Spleen (tissue), 13 donors: Measurements from ENCODE around the gene ZNF644. TPM values are rescaled to one million over a fixed set of nuclear protein-coding genes. Genes with fewer than 3 reads are reported as not detected.
"Not testable (repeated sequence)": the region's sequence is repeated elsewhere in the genome, so short reads cannot be mapped to it uniquely, and the experiment has no call there.

Source experiments
- DNase-seq: peaks from one replicate; pipeline ENCODE4 v3.0.0-alpha.2; 2020
- H3K27ac ChIP-seq, 8 donors: fragments of 200-600 bp; sonication (generic) in 7 of 8; 1 replicate in 4 of 8; 2 replicates in 4 of 8; pipeline versions ENCODE4 v1.5.0 to v1.8.0; 2016 to 2021; ENCODE audit warnings: inconsistent platforms in 4 of 8, mild to moderate bottlenecking in 4 of 8, moderate library complexity in 1 of 8
- H3K27me3 ChIP-seq, 7 donors: fragments of 200-600 bp; sonication (generic) in 6 of 7; replicated peaks in 1 of 7; 1 replicate in 4 of 7; 2 replicates in 3 of 7; pipeline versions ENCODE4 v1.5.0 to v1.8.0; 2016 to 2021; ENCODE audit warnings: inconsistent platforms in 3 of 7, mild to moderate bottlenecking in 1 of 7
- H3K36me3 ChIP-seq, 6 donors: fragments of 200-600 bp; sonication (generic) in 5 of 6; 1 replicate in 4 of 6; 2 replicates in 2 of 6; pipeline versions ENCODE4 v1.5.0 to v1.8.0; 2016 to 2021; ENCODE audit warnings: inconsistent platforms in 2 of 6
- H3K4me1 ChIP-seq, 6 donors: fragments of 200-600 bp; sonication (generic) in 5 of 6; 1 replicate in 3 of 6; 2 replicates in 3 of 6; pipeline versions ENCODE4 v1.5.0 to v1.8.0; 2016 to 2021; ENCODE audit warnings: inconsistent platforms in 3 of 6
- H3K4me3 ChIP-seq, 8 donors: fragments of 200-600 bp; sonication (generic) in 7 of 8; 1 replicate in 4 of 8; 2 replicates in 4 of 8; pipeline versions ENCODE4 v1.5.0 to v1.8.0; 2016 to 2021; ENCODE audit warnings: inconsistent platforms in 4 of 8, mild to moderate bottlenecking in 4 of 8, moderate library complexity in 2 of 8
- H3K9me3 ChIP-seq, 8 donors: fragments of 200-600 bp; sonication (generic) in 7 of 8; 1 replicate in 4 of 8; 2 replicates in 4 of 8; pipeline versions ENCODE4 v1.5.0 to v1.8.0; 2016 to 2021; ENCODE audit warnings: inconsistent platforms in 4 of 8
- POLR2A ChIP-seq, 3 donors: fragments of 450-650 bp; IDR thresholded peaks; one replicate each; pipeline ENCODE4 v1.5.1; 2017; ENCODE audit warnings: antibody characterized with exemption in 3 of 3, mild to moderate bottlenecking in 1 of 3
- POLR2AphosphoS5 ChIP-seq, 3 donors: sonication (generic); formaldehyde crosslinking; IDR thresholded peaks; one replicate each; pipeline ENCODE4 v1.5.1; 2017; ENCODE audit warnings: antibody characterized with exemption in 3 of 3
- WGBS, 5 donors: extraction: QIAGEN DNeasy Blood & Tissue Kit in 3 of 5; methylation state at CpG; one replicate each; pipeline versions ENCODE4 v1.1.5 to v1.1.7; 2013 to 2018; 5-methylcytosine and 5-hydroxymethylcytosine counted together
- intact Hi-C: fragments of 100-400 bp; cut with DNase I; formaldehyde crosslinking; loops from one replicate; pipeline ENCODE4 v1.15.0; 2023; ENCODE audit warnings: low total_unique reads
- long read RNA-seq, 2 donors: transcript quantifications; one replicate each; lab custom pipeline, GENCODE V29; 2026
- polyA plus RNA-seq, 3 donors: library from polyadenylated mRNA; stranded (reverse); fragments of 200-250 nt; gene quantifications; one replicate each; pipeline ENCODE4 v1.2.1, GENCODE V29; 2013
- total RNA-seq, 7 donors: library from RNA; depleted of rRNA in 3 of 7; stranded (reverse); fragments of >200 nt in 3 of 7; fragmentation: NEBNext Ultra II Directional in 4 of 7; extraction: Animal tissue kit (Norgen Biotek cat#: 25700) in 4 of 7; gene quantifications; one replicate each; pipeline versions ENCODE4 v1.1.0 to v1.2.1, GENCODE V29; 2016 to 2021
- TF ChIP-seq, protein P1 (sequence below), 11 experiments: fragments of 200-600 bp in 7 of 11; fragments of 450-650 bp in 4 of 11; sonication (generic) in 4 of 11; IDR thresholded peaks in 8 of 11; conservative IDR thresholded peaks in 3 of 11; 1 replicate in 7 of 11; 2 replicates in 4 of 11; pipeline versions ENCODE4 v1.4.0 to v1.8.0; 2016 to 2021; ENCODE audit warnings: antibody characterized with exemption in 11 of 11, inconsistent platforms in 4 of 11, mild to moderate bottlenecking in 1 of 11
- donor health status: healthy with polysubstance abuse.
- donor health status: DM: no; HTN: no; CAD: no; lungs with moderate emphysema.
- donor health status: DM: no; HTN: no; CAD: no.
- donor health status: Bipolar disorder and iron deficiency.
- donor health status: healthy.
- donor health status: DM: no; HTN: no; CAD: no.
- donor health status: DM: yes; HTN: yes; CAD: no.

Gene ZNF644
- total RNA-seq (10 to 100 TPM; 55.0 to 89.6 (median 83.1) TPM), polyA plus RNA-seq (10 to 100 TPM; 21.6 to 25.2 (median 22.4) TPM)
- long read RNA-seq, donor 1, transcript ZNF644-203 (4 exons, 1,253 nt), result minor isoform, 6 of 18 reads
- long read RNA-seq, donor 1, transcript ZNF644-211 (3 exons, 514 nt), result major isoform, 12 of 18 reads
- long read RNA-seq, donor 1, partial matches to known transcripts, result 0 of 18 reads
- long read RNA-seq, donor 1, other reads (novel, unspliced or antisense), result 0 of 18 reads
- long read RNA-seq, donor 2, partial matches to known transcripts, result 0 of 3 reads
- long read RNA-seq, donor 2, other reads (novel, unspliced or antisense), result 0 of 3 reads

DNA sequence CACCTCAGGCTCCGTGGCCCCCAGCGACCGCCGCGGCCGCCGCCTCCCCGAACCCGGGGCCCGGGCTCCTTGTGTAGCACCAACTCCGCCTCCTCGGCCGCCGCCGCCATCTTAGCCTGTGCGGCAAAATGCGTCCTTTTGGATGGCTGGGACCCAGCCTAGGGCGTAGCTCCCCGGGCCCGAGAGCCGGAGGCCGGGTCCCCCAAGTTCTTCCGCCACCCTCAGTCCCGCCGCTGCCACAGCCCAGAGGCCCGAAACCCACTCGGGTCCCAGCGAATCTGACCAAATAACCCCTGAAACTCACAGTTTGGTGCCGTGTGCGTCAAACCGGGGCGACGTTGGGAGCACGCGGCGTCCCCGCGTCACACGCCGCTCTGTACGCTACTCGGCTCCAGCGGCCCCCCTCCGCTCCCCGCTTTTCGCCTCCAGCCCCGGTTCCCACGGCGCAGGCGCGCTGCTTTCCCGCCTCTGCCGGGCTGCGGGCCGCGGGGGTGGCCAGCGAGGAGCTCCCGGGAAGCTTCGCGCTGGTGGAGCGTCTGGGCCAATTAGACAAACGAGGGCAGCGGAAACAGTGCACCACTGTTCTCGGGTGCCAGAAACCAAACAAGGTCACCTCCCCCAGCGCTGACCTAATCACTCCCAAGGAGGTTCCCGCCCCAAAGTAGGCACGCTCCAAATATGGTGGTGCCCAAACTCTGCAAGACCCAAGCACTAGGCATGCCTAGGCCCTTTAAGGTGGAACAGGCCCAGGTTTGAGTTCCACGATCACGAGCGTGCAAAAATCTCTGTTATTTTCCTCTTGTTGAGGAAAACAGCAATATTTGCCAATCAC lies at the start of gene ZNF644:
TSS of gene ZNF644 (minus strand) at position 350 of the 832 bp plus-strand sequence. CDS start 39,682 bp downstream, outside the sequence.
- DNase-seq, result peak; percentile 96
- Histone ChIP-seq H3K27ac (peak within 1 kb of the TSS; percentile 90 to 100 (median 99)), H3K9me3 (no peaks in the 10 kb centered on the region), H3K27me3 (no peaks in the 10 kb centered on the region), H3K4me3 (peak within 1 kb of the TSS; percentile 42 to 85 (median 66)), H3K4me1 (peaks cover 24 to 74% (median 65%) of the 10 kb centered on the region in 6 donors), H3K36me3 (peaks cover 0 to 5% (median 0%) of the 10 kb centered on the region in 6 donors)
- TF ChIP-seq POLR2A (IDR thresholded peaks at IDR 0.05) (peak; percentile 19 to 82 (median 71)), POLR2AphosphoS5 (IDR thresholded peaks at IDR 0.05) (peak; percentile 94 to 97 (median 95))
- TF ChIP-seq, protein P1, sequence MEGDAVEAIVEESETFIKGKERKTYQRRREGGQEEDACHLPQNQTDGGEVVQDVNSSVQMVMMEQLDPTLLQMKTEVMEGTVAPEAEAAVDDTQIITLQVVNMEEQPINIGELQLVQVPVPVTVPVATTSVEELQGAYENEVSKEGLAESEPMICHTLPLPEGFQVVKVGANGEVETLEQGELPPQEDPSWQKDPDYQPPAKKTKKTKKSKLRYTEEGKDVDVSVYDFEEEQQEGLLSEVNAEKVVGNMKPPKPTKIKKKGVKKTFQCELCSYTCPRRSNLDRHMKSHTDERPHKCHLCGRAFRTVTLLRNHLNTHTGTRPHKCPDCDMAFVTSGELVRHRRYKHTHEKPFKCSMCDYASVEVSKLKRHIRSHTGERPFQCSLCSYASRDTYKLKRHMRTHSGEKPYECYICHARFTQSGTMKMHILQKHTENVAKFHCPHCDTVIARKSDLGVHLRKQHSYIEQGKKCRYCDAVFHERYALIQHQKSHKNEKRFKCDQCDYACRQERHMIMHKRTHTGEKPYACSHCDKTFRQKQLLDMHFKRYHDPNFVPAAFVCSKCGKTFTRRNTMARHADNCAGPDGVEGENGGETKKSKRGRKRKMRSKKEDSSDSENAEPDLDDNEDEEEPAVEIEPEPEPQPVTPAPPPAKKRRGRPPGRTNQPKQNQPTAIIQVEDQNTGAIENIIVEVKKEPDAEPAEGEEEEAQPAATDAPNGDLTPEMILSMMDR (IDR thresholded peaks at IDR 0.05 in 8 of 11, conservative IDR thresholded peaks at IDR 0.05 in 3 of 11), result no peak
- intact Hi-C loops, result no loop called here
- WGBS, 5 donors, result 1% methylated on average over 25 to 70 of the region's 70 CpGs

DNA sequence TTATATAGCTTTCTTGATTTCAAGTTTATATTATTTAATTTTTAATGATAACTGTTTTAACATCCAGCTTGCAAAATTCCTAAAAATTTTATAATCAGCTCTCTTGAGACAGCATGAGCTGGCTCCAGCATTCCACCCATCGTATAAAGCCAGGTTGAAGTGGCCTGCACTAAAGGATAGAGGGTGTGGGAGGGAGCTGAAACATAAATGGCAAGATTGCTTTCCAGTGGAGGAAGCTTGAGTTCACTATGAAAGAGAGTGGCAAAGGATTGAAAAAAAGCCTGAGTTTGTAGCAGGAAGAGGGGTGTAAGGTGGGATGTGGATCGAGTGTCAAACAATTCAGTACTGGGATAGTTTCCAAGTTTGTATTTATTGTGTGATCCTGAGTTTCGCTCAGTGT lies 48.5 kb upstream of the ZNF644 start:
- peaks cover 0 to 1% (median 0%) of the 10 kb centered on the region in 8 donors for H3K9me3 ChIP-seq
- H3K27ac ChIP-seq, result no peak overlapping the region
- 44 to 70% (median 67%) methylated on average over 3 of the region's 3 CpGs for WGBS, 5 donors
- H3K27me3 ChIP-seq, result no peaks in the 10 kb centered on the region
- TF ChIP-seq POLR2A (IDR thresholded peaks at IDR 0.05) (no peak), POLR2AphosphoS5 (IDR thresholded peaks at IDR 0.05) (no peak)
- TF ChIP-seq, protein P1 (IDR thresholded peaks at IDR 0.05 in 8 of 11, conservative IDR thresholded peaks at IDR 0.05 in 3 of 11), result no peak
- intact Hi-C loops, result no loop called here
- no peak overlapping the region for H3K4me3 ChIP-seq
- H3K36me3 ChIP-seq, result no peaks in the 10 kb centered on the region
- H3K4me1 ChIP-seq, result no peaks in the 10 kb centered on the region
- no peak for DNase-seq

DNA sequence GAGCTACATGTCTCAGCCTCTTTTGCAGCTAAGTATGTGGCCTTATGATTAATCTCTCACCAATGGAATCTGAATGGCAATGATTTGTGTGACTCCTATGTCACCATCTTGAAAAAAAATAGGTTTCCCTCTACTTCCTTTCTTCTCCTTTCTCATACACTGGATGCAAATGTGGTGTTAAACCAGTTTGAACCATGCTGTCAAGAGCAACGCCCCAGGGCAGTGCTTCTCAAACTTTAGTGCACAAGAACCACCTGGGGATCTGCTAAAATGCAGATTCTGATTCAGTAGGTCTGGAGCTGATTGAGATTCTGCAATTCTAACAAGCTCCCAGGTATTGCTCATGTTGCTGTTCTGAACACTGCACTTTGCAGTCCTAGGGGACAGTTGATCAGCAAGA lies 44.7 kb upstream of the ZNF644 start:
- no peaks in the 10 kb centered on the region for H3K36me3 ChIP-seq
- 25 to 52% (median 43%) methylated on average over 1 of the region's 1 CpG for WGBS, 5 donors
- H3K9me3 ChIP-seq, result peaks cover 0 to 27% (median 16%) of the 10 kb centered on the region in 8 donors
- no peak overlapping the region for H3K4me3 ChIP-seq
- no peaks in the 10 kb centered on the region for H3K27me3 ChIP-seq
- intact Hi-C loops, result no loop called here
- DNase-seq, result no peak
- H3K4me1 ChIP-seq, result no peaks in the 10 kb centered on the region
- H3K27ac ChIP-seq, result no peak overlapping the region
- TF ChIP-seq, protein P1 (IDR thresholded peaks at IDR 0.05 in 8 of 11, conservative IDR thresholded peaks at IDR 0.05 in 3 of 11), result no peak
- TF ChIP-seq POLR2A (IDR thresholded peaks at IDR 0.05) (no peak), POLR2AphosphoS5 (IDR thresholded peaks at IDR 0.05) (no peak)

DNA sequence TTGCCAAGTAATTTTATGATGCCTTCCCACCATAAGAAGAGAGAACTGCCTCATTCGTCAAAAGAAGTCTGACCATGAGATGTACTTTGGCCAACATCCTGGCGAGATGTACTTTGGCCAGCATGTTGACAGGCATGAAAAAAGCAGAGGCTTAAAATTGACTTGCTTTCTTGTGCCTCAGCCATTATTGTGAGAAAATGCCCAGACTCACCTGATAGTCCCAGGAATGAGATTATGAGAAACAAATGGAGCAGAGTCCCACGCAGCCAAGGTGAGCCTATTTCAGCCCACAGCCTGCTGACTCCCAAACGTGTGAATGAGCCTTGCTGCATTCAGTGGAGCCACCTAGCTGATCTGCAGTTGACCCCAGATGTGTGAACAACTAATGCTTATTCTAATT lies 43.5 kb upstream of the ZNF644 start:
- DNase-seq, result no peak
- peaks cover 0 to 27% (median 16%) of the 10 kb centered on the region in 8 donors for H3K9me3 ChIP-seq
- WGBS, 5 donors, result 70 to 89% (median 80%) methylated on average over 4 of the region's 4 CpGs
- intact Hi-C loops, result no loop called here
- no peak overlapping the region for H3K4me3 ChIP-seq
- no peaks in the 10 kb centered on the region for H3K36me3 ChIP-seq
- TF ChIP-seq POLR2A (IDR thresholded peaks at IDR 0.05), result no peak
- TF ChIP-seq POLR2AphosphoS5 (IDR thresholded peaks at IDR 0.05), result no peak
- no peaks in the 10 kb centered on the region for H3K27me3 ChIP-seq
- H3K4me1 ChIP-seq, result no peaks in the 10 kb centered on the region
- no peak overlapping the region for H3K27ac ChIP-seq

DNA sequence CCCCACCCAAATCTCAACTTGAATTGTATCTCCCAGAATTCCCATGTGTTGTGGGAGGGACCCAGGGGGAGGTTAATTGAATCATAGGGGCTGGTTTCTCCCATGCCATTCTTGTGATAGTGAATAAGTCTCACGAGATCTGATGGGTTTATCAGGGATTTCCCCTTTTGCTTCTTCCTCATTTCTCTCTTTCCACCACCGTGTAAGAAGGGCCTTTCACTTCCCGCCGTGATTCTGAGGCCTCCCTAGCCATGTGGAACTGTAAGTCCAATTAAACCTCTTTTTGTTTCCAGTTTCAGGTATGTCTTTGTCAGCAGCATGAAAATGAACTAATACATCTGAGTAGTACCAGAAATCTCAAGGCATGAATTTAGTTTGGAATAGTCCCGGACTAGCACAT lies 41.6 kb upstream of the ZNF644 start:
- H3K4me1 ChIP-seq, H3K4me3 ChIP-seq, intact Hi-C loops, H3K27me3 ChIP-seq, H3K36me3 ChIP-seq, DNase-seq: not testable (repeated sequence)
- H3K9me3 ChIP-seq, result peaks cover 0 to 27% (median 16%) of the 10 kb centered on the region in 8 donors
- H3K27ac ChIP-seq, result peak overlapping the region in 2 of 8 donors; percentile 2 to 50
- WGBS, 5 donors, result 40 to 52% (median 48%) methylated on average over 5 of the region's 5 CpGs
